ENCODE data around the gene PRDX5.

Gene PRDX5

GRCh38 chr11:64340671-64341335, 22.9 kb downstream of the PRDX5 start:
- no peak overlapping the region for H3K27ac ChIP-seq
- TF ChIP-seq CTCF (IDR thresholded peaks at IDR 0.05): no peak
- DNase-seq (ENCODE audit: low spot score): peak; percentile 71
- peak overlapping the region; percentile 59 for H3K4me3 ChIP-seq

- Histone ChIP-seq H3K4me3 (no peak overlapping the region), H3K27ac (no peak overlapping the region)
- no peak for TF ChIP-seq CTCF (IDR thresholded peaks at IDR 0.05)
- DNase-seq (ENCODE audit: low spot score): peak; percentile 68
These were observed 23.5 kb downstream of the PRDX5 start for GRCh38 chr11:64341429-64341828.

GRCh38 chr11:64341851-64342791, 24.2 kb downstream of the PRDX5 start:
- H3K4me3 ChIP-seq: peak overlapping the region; percentile 67
- peak; percentile 91 for DNase-seq (ENCODE audit: low spot score)
- H3K27ac ChIP-seq: peak overlapping the region; percentile 40 to 77
- no peak for TF ChIP-seq CTCF (IDR thresholded peaks at IDR 0.05)

GRCh38 chr11:64342869-64343745, 25.2 kb downstream of the PRDX5 start:
- peak overlapping the region; percentile 67 for H3K4me3 ChIP-seq
- DNase-seq (ENCODE audit: low spot score): peak; percentile 69
- H3K27ac ChIP-seq: peak overlapping the region in 1 of 2 donors; percentile 77
- TF ChIP-seq CTCF (IDR thresholded peaks at IDR 0.05): no peak

- Histone ChIP-seq H3K4me3 (no peak overlapping the region), H3K27ac (no peak overlapping the region)
- no peak for TF ChIP-seq CTCF (IDR thresholded peaks at IDR 0.05)
- no peak for DNase-seq (ENCODE audit: low spot score)
These were observed 26.0 kb downstream of the PRDX5 start for GRCh38 chr11:64343767-64344559.

GRCh38 chr11:64344787-64345186, 26.9 kb downstream of the PRDX5 start:
- no peak for DNase-seq (ENCODE audit: low spot score)
- Histone ChIP-seq H3K4me3 (no peak overlapping the region), H3K27ac (no peak overlapping the region)
- no peak for TF ChIP-seq CTCF (IDR thresholded peaks at IDR 0.05)

Data from coronary artery (tissue), 2 donors.